SK-N-SH (cell line): ENCODE results near the gene ASTN2. TPM values are rescaled to one million over a fixed set of nuclear protein-coding genes. Genes with fewer than 3 reads are reported as not detected.

Source experiments
- CTCF ChIA-PET: fragments of 300-600, 350-600 bp; formaldehyde crosslinking; extraction: SDS; loops from one replicate; lab custom pipeline; 2021; lab: Yijun Ruan, JAX
- POLR2A ChIA-PET: fragments of 350-600 bp; sonication (Branson Sonifier 250); formaldehyde crosslinking; extraction: SDS; loops from one replicate; lab custom pipeline; 2020; ENCODE audit warnings: antibody characterized with exemption, inconsistent platforms; lab: Yijun Ruan, JAX
- DNase-seq: peaks from one replicate; pipeline ENCODE4 v3.0.0; 2012
- H2AFZ ChIP-seq: fragments of 200-600 bp; sonication (generic); 2 replicates; pipeline ENCODE4 v1.8.1; 2016; ENCODE audit warnings: antibody characterized with exemption, mild to moderate bottlenecking, low read depth
- H3F3A ChIP-seq: fragments of 200-600 bp; sonication (generic); replicated peaks from 2 replicates; pipeline ENCODE3; 2016; ENCODE audit warnings: antibody characterized with exemption, mild to moderate bottlenecking; ENCODE audit not compliant: insufficient read depth
- H3K27ac ChIP-seq, 2 experiments: fragments of 200-500 bp in 1 of 2; fragments of 200-600 bp in 1 of 2; sonication (Bioruptor generic) in 1 of 2; sonication (generic), shearing (Covaris generic) in 1 of 2; 2 replicates each; pipeline versions ENCODE4 v1.5.1 to v1.6.1; 2014 to 2016; ENCODE audit warnings: low read depth in 2 of 2, inconsistent platforms in 1 of 2, low read length in 1 of 2, mild to moderate bottlenecking in 1 of 2, mixed read lengths in 1 of 2
- H3K27me3 ChIP-seq: fragments of 200-600 bp; sonication (generic), shearing (Covaris generic); 2 replicates; pipeline ENCODE4 v1.6.1; 2016; ENCODE audit warnings: mixed run types; ENCODE audit not compliant: insufficient read depth
- H3K36me3 ChIP-seq, 2 experiments: fragments of 200-500 bp in 1 of 2; fragments of 200-600 bp in 1 of 2; sonication (Bioruptor generic) in 1 of 2; sonication (generic) in 1 of 2; replicated peaks in 1 of 2; 2 replicates each; pipeline versions ENCODE3 to v1.5.1; 2014 to 2016; ENCODE audit warnings: low read length in 1 of 2, mild to moderate bottlenecking in 1 of 2; ENCODE audit not compliant: insufficient read depth in 2 of 2, control insufficient read depth in 1 of 2
- H3K4me1 ChIP-seq, 2 experiments: fragments of 200-500 bp in 1 of 2; fragments of 200-600 bp in 1 of 2; sonication (Bioruptor generic) in 1 of 2; sonication (generic), shearing (Covaris generic) in 1 of 2; 2 replicates each; pipeline versions ENCODE4 v1.5.1 to v1.6.1; 2014 to 2016; ENCODE audit warnings: low read depth in 1 of 2, low read length in 1 of 2, mixed run types in 1 of 2; ENCODE audit not compliant: insufficient read depth in 2 of 2, control insufficient read depth in 1 of 2
- H3K4me2 ChIP-seq: fragments of 200-600 bp; sonication (generic), shearing (Covaris generic); 2 replicates; pipeline ENCODE4 v1.6.1; 2017; ENCODE audit warnings: mixed run types
- H3K4me3 ChIP-seq, 2 experiments: fragments of 200-500 bp in 1 of 2; fragments of 200-600 bp in 1 of 2; sonication (Bioruptor generic) in 1 of 2; sonication (generic), shearing (Covaris generic) in 1 of 2; 2 replicates each; pipeline versions ENCODE4 v1.5.1 to v1.8.1; 2014 to 2016; ENCODE audit warnings: low read depth in 2 of 2, inconsistent platforms in 1 of 2, low read length in 1 of 2, mild to moderate bottlenecking in 1 of 2, mixed read lengths in 1 of 2, moderate library complexity in 1 of 2
- H3K79me2 ChIP-seq: fragments of 200-600 bp; sonication (generic); 2 replicates; pipeline ENCODE4 v1.8.1; 2017; ENCODE audit warnings: mild to moderate bottlenecking; ENCODE audit not compliant: insufficient read depth
- H3K9ac ChIP-seq: fragments of 200-600 bp; sonication (generic); 2 replicates; pipeline ENCODE4 v1.6.1; 2017; ENCODE audit warnings: mixed run types
- H3K9me2 ChIP-seq: fragments of 200-600 bp; sonication (generic); 2 replicates; pipeline ENCODE4 v1.6.1; 2017; ENCODE audit warnings: mixed run types
- H3K9me3 ChIP-seq: fragments of 200-600 bp; sonication (generic); 2 replicates; pipeline ENCODE4 v1.6.1; 2017; ENCODE audit warnings: mixed run types, mild to moderate bottlenecking, moderate library complexity
- H4K20me1 ChIP-seq: fragments of 200-600 bp; sonication (generic); 2 replicates; pipeline ENCODE4 v1.6.1; 2017; ENCODE audit warnings: mild to moderate bottlenecking, mixed run types; ENCODE audit not compliant: insufficient read depth
- EP300 ChIP-seq, 2 experiments: IDR thresholded peaks; 2 replicates each; pipeline versions ENCODE4 v1.4.0 to v1.6.1; 2012; ENCODE audit warnings: borderline replicate concordance in 1 of 2, low read depth in 1 of 2, low read length in 1 of 2
- EZH2phosphoT487 ChIP-seq: fragments of 200-600 bp; sonication (generic); IDR thresholded peaks from 2 replicates; pipeline ENCODE4 v1.6.1; 2017; ENCODE audit warnings: low read depth, mixed run types, mild to moderate bottlenecking, antibody characterized with exemption, moderate library complexity, borderline replicate concordance
- FOSL2 ChIP-seq: IDR thresholded peaks from 2 replicates; pipeline ENCODE4 v1.4.0; 2012; ENCODE audit warnings: low read depth, mild to moderate bottlenecking, moderate library complexity, borderline replicate concordance
- GABPA ChIP-seq: IDR thresholded peaks from 2 replicates; pipeline ENCODE4 v1.4.0; 2012; ENCODE audit warnings: low read depth, mild to moderate bottlenecking
- IRF3 ChIP-seq: fragments of 150-350 bp; IDR thresholded peaks from 2 replicates; pipeline ENCODE4 v1.6.1; 2016; ENCODE audit warnings: mild to moderate bottlenecking, low read depth, low read length
- MAX ChIP-seq: IDR thresholded peaks from 2 replicates; pipeline ENCODE4 v1.4.0; 2012; ENCODE audit warnings: low read depth
- MEF2A ChIP-seq: IDR thresholded peaks from 2 replicates; pipeline ENCODE4 v1.4.0; 2012; ENCODE audit warnings: low read depth, borderline replicate concordance
- MXI1 ChIP-seq: IDR thresholded peaks from 2 replicates; pipeline ENCODE4 v1.6.1; 2012; ENCODE audit warnings: mild to moderate bottlenecking, low read depth, low read length, improper control_type of control experiment
- NFIC ChIP-seq: IDR thresholded peaks from 2 replicates; pipeline ENCODE4 v1.4.0; 2012; ENCODE audit warnings: borderline replicate concordance
- NRF1 ChIP-seq: IDR thresholded peaks from 2 replicates; pipeline ENCODE4 v1.6.1; 2012; ENCODE audit warnings: low read depth, mild to moderate bottlenecking, low read length
- RFX5 ChIP-seq: IDR thresholded peaks from 2 replicates; pipeline ENCODE4 v1.6.1; 2012; ENCODE audit warnings: mild to moderate bottlenecking, improper control_type of control experiment, low read length
- SMC3 ChIP-seq: IDR thresholded peaks from 2 replicates; pipeline ENCODE4 v1.6.1; 2012; ENCODE audit warnings: low read depth, low read length, improper control_type of control experiment
- TAF1 ChIP-seq: IDR thresholded peaks from 2 replicates; pipeline ENCODE4 v1.6.1; 2012; ENCODE audit warnings: low read depth, mild to moderate bottlenecking, low read length, moderate library complexity, borderline replicate concordance
- TCF12 ChIP-seq: IDR thresholded peaks from 2 replicates; pipeline ENCODE4 v1.4.0; 2012
- TEAD4 ChIP-seq: IDR thresholded peaks from 2 replicates; pipeline ENCODE4 v1.4.0; 2012; ENCODE audit warnings: mild to moderate bottlenecking, borderline replicate concordance; ENCODE audit not compliant: insufficient read depth
- ZBTB33 ChIP-seq: IDR thresholded peaks from 2 replicates; pipeline ENCODE4 v1.4.0; 2012; ENCODE audit warnings: low read depth, borderline replicate concordance
- WGBS: methylation state at CpG from one replicate; pipeline ENCODE4 v1.1.6; 2017; ENCODE audit warnings: low lambda C conversion rate; 5-methylcytosine and 5-hydroxymethylcytosine counted together
- polyA plus RNA-seq, 3 experiments: library from polyadenylated mRNA; depleted of rRNA; stranded (reverse); fragments of >200 nt; gene quantifications; 2 replicates each; pipeline ENCODE4 v1.2.3, GENCODE V29; 2012

Gene ASTN2
- polyA plus RNA-seq, 1 of the 3 experiments (the other 2 are of a cell fraction) = 6.6 TPM

- WGBS = 17% methylated on average over 2 of the region's 2 CpGs
- ChIA-PET POLR2A (no interaction called here), CTCF (interaction anchor here (0.7 to 0.9 kb wide), 2 partner anchors 145 to 221 kb away, joined by 3 read pairs; no protein-coding TSS in a partner anchor)
- no peak for DNase-seq
- Histone ChIP-seq H3F3A (no peaks in the 10 kb centered on the region), H3K4me2 (no peak overlapping the region), H3K4me1 (no peaks in the 10 kb centered on the region; a peak in 1 of 4 replicates), H3K9ac (no peak overlapping the region), H3K27ac (no peak overlapping the region), H3K9me3 (no peaks in the 10 kb centered on the region), H3K79me2 (no peaks in the 10 kb centered on the region), H3K27me3 (no peaks in the 10 kb centered on the region), H3K36me3 (no peaks in the 10 kb centered on the region), H3K9me2 (no peaks in the 10 kb centered on the region), H3K4me3 (no peak overlapping the region), H2AFZ (no peak overlapping the region), H4K20me1 (no peaks in the 10 kb centered on the region)
- TF ChIP-seq TCF12 (no peak), MAX (no peak), ZBTB33 (no peak), MXI1 (no peak), NFIC (no peak), NRF1 (no peak), EP300 (IDR thresholded peaks at IDR 0.05; ENCODE audit: borderline replicate concordance in 1 of 2, low read depth in 1 of 2, low read length in 1 of 2) (no peak), TEAD4 (no peak), FOSL2 (no peak), IRF3 (no peak), SMC3 (no peak), RFX5 (no peak), EZH2phosphoT487 (no peak), TAF1 (no peak), MEF2A (no peak), GABPA (no peak)
Measured at GRCh38 chr9:117266855-117267497, 147.9 kb downstream of the ASTN2 start.
